KBM-7 (cell line): ENCODE measurements around the gene PCDHAC2.

Experiments used
- DNase-seq: peaks from one replicate; pipeline ENCODE4 v3.0.0-alpha.2; 2015
- in situ Hi-C: fragments of 300-500 bp; cut with MboI; formaldehyde crosslinking; loops from 2 replicates; pipeline ENCODE4 v1.14.3; 2020; ENCODE audit warnings: low sequenced_read_pairs, low pct_unique_long_range_greater_than_20kb, mixed read lengths

Gene PCDHAC2

GRCh38 chr5:140966293-140967225 lies at the start of gene PCDHAC2:
Gene PCDHAC2, plus strand, starts transcription at chr5:140966476. Its CDS starts 291 bp downstream, at chr5:140966767.
- no peak for DNase-seq
- in situ Hi-C loops, result no loop called here

GRCh38 chr5:140923601-140924000 lies 42.7 kb upstream of the PCDHAC2 start:
- in situ Hi-C loops, result no loop called here
- DNase-seq, result no peak

GRCh38 chr5:140925806-140926442 lies 40.4 kb upstream of the PCDHAC2 start, which contains the start of gene PCDHAC1:
Gene PCDHAC1, plus strand, starts transcription at chr5:140926299. Its CDS starts 594 bp downstream, at chr5:140926893.
- in situ Hi-C loops, result no loop called here
- no peak for DNase-seq

GRCh38 chr5:140926443-140927227 lies 39.6 kb upstream of the PCDHAC2 start:
- in situ Hi-C loops, result no loop called here
- DNase-seq, result peak; percentile 51

GRCh38 chr5:140927228-140927573 lies 39.1 kb upstream of the PCDHAC2 start:
- no peak for DNase-seq
- in situ Hi-C loops, result no loop called here

GRCh38 chr5:140934964-140935606 lies 31.2 kb upstream of the PCDHAC2 start:
- no peak for DNase-seq
- in situ Hi-C loops, result no loop called here

GRCh38 chr5:140946578-140946977 lies 19.7 kb upstream of the PCDHAC2 start:
- no peak for DNase-seq
- in situ Hi-C loops, result no loop called here

GRCh38 chr5:140951636-140952035 lies 14.6 kb upstream of the PCDHAC2 start:
- in situ Hi-C loops, result no loop called here
- DNase-seq, result no peak

GRCh38 chr5:140953234-140953633 lies 13.0 kb upstream of the PCDHAC2 start:
- DNase-seq, result peak; percentile 3
- in situ Hi-C loops, result no loop called here

GRCh38 chr5:140962190-140962589 lies 4.1 kb upstream of the PCDHAC2 start:
- in situ Hi-C loops, result no loop called here
- DNase-seq, result no peak

- DNase-seq, result no peak
- in situ Hi-C loops, result no loop called here
Observed at GRCh38 chr5:140964356-140964755, 1.9 kb upstream of the PCDHAC2 start.

GRCh38 chr5:140965905-140966292 lies 377 bp upstream of the PCDHAC2 start:
- DNase-seq, result no peak
- in situ Hi-C loops, result no loop called here

- in situ Hi-C loops, result no loop called here
- DNase-seq, result no peak
Observed at GRCh38 chr5:140967226-140967893, 1.1 kb downstream of the PCDHAC2 start.

- in situ Hi-C loops, result no loop called here
- DNase-seq, result no peak
Observed at GRCh38 chr5:140969880-140970279, 3.6 kb downstream of the PCDHAC2 start.

- in situ Hi-C loops, result no loop called here
- no peak for DNase-seq
Observed at GRCh38 chr5:140973550-140973949, 7.3 kb downstream of the PCDHAC2 start.

GRCh38 chr5:140977003-140977402 lies 10.7 kb downstream of the PCDHAC2 start:
- no peak for DNase-seq
- in situ Hi-C loops, result no loop called here

GRCh38 chr5:140978260-140978659 lies 12.0 kb downstream of the PCDHAC2 start:
- no peak for DNase-seq
- in situ Hi-C loops, result no loop called here

- in situ Hi-C loops, result no loop called here
- DNase-seq, result no peak
Observed at GRCh38 chr5:140978983-140979382, 12.7 kb downstream of the PCDHAC2 start.
